ENCODE measurements around the gene TMEM236. TPM values are rescaled to one million over a fixed set of nuclear protein-coding genes. Genes with fewer than 3 reads are reported as not detected.

TMEM236 gene
- polyA plus RNA-seq, 1 donor (not counting 4 experiments of a cell fraction or from before 2014, with no cell fraction given): 0.13 TPM

GRCh38 chr10:17747883-17748550 lies 4.0 kb upstream of the TMEM236 start:
- no peak for FAIRE-seq
- no peaks in the 10 kb centered on the region for H3K27me3 ChIP-seq (ENCODE audit: control insufficient read depth, extremely low read depth, insufficient read depth, low read length)

GRCh38 chr10:17749890-17750289 lies 2.1 kb upstream of the TMEM236 start:
- FAIRE-seq (no peak), DNase-seq (ENCODE audit: low read depth, low spot score) (no peak)
- Histone ChIP-seq H2AFZ (ENCODE audit: control insufficient read depth, low read length) (no peak overlapping the region), H3K9me3 (ENCODE audit: control insufficient read depth, low read depth, low read length) (no peaks in the 10 kb centered on the region), H3K4me2 (ENCODE audit: control insufficient read depth, extremely low read depth, insufficient read depth, low read depth, low read length) (no peak overlapping the region), H4K20me1 (ENCODE audit: control insufficient read depth, extremely low read depth, insufficient read depth, low read length) (no peaks in the 10 kb centered on the region), H3K36me3 (ENCODE audit: control insufficient read depth in 2 of 2, extremely low read depth in 1 of 2, insufficient read depth in 2 of 2, low read length in 2 of 2) (no peaks in the 10 kb centered on the region), H3K27me3 (ENCODE audit: control insufficient read depth, extremely low read depth, insufficient read depth, low read length) (no peaks in the 10 kb centered on the region), H3K9ac (ENCODE audit: control insufficient read depth, extremely low read depth, insufficient read depth, low read length) (no peak overlapping the region), H3K9me1 (ENCODE audit: control insufficient read depth, extremely low read depth, insufficient read depth, low read length) (no peaks in the 10 kb centered on the region), H3K27ac (ENCODE audit: control insufficient read depth, insufficient read depth, low read length) (no peak overlapping the region), H3K79me2 (ENCODE audit: control insufficient read depth, insufficient read depth, low read length) (no peaks in the 10 kb centered on the region), H3K4me1 (ENCODE audit: control insufficient read depth, extremely low read depth, insufficient read depth, low read length) (no peaks in the 10 kb centered on the region), H3K4me3 (ENCODE audit: control insufficient read depth in 2 of 3, extremely low read depth in 1 of 3, insufficient read depth in 2 of 3, low read depth in 1 of 3, low read length in 3 of 3) (no peak overlapping the region)
- dilution Hi-C loops (cut with MboI; ENCODE audit: extremely low pct_ligation_motif_present, low sequenced_read_pairs): no loop called here
- no peak for TF ChIP-seq CTCF (optimal IDR thresholded peaks at IDR 0.05 in 1 of 3, IDR thresholded peaks at IDR 0.05 in 1 of 3, conservative IDR thresholded peaks at IDR 0.05 in 1 of 3; ENCODE audit: extremely low read depth in 1 of 3, insufficient read depth in 2 of 3, low read length in 3 of 3)
- TF ChIP-seq EZH2 (IDR thresholded peaks at IDR 0.05; ENCODE audit: low read length): no peak

More at GRCh38 chr10:17747883-17748550, 4.0 kb upstream of the TMEM236 start:
- Histone ChIP-seq H3K27ac (ENCODE audit: control insufficient read depth, insufficient read depth, low read length) (no peak overlapping the region), H3K9me1 (ENCODE audit: control insufficient read depth, extremely low read depth, insufficient read depth, low read length) (no peaks in the 10 kb centered on the region), H3K4me3 (ENCODE audit: control insufficient read depth in 2 of 3, extremely low read depth in 1 of 3, insufficient read depth in 2 of 3, low read depth in 1 of 3, low read length in 3 of 3) (no peak overlapping the region), H3K9ac (ENCODE audit: control insufficient read depth, extremely low read depth, insufficient read depth, low read length) (no peak overlapping the region), H3K4me1 (ENCODE audit: control insufficient read depth, extremely low read depth, insufficient read depth, low read length) (no peaks in the 10 kb centered on the region), H3K36me3 (ENCODE audit: control insufficient read depth in 2 of 2, extremely low read depth in 1 of 2, insufficient read depth in 2 of 2, low read length in 2 of 2) (no peaks in the 10 kb centered on the region), H3K4me2 (ENCODE audit: control insufficient read depth, extremely low read depth, insufficient read depth, low read depth, low read length) (no peak overlapping the region), H4K20me1 (ENCODE audit: control insufficient read depth, extremely low read depth, insufficient read depth, low read length) (no peaks in the 10 kb centered on the region), H3K79me2 (ENCODE audit: control insufficient read depth, insufficient read depth, low read length) (no peaks in the 10 kb centered on the region), H3K9me3 (ENCODE audit: control insufficient read depth, low read depth, low read length) (no peaks in the 10 kb centered on the region), H2AFZ (ENCODE audit: control insufficient read depth, low read length) (no peak overlapping the region)
- no peak for DNase-seq (ENCODE audit: low read depth, low spot score)
- no peak for TF ChIP-seq EZH2 (IDR thresholded peaks at IDR 0.05; ENCODE audit: low read length)
- TF ChIP-seq CTCF (optimal IDR thresholded peaks at IDR 0.05 in 1 of 3, IDR thresholded peaks at IDR 0.05 in 1 of 3, conservative IDR thresholded peaks at IDR 0.05 in 1 of 3; ENCODE audit: extremely low read depth in 1 of 3, insufficient read depth in 2 of 3, low read length in 3 of 3): no peak
- dilution Hi-C loops (cut with MboI; ENCODE audit: extremely low pct_ligation_motif_present, low sequenced_read_pairs): no loop called here
